GM12872 (cell line): ENCODE measurements around the gene RGS11.

Experiments
- TF ChIP-seq, protein P1 (sequence below): IDR thresholded peaks from 3 replicates; pipeline ENCODE4 v1.5.1; 2011; ENCODE audit warnings: low read depth, mild to moderate bottlenecking, low read length, moderate library complexity; ENCODE audit not compliant: insufficient read depth

Gene RGS11

GRCh38 chr16:275786-276232 is at the start of gene RGS11:
Gene RGS11 (minus strand): TSS chr16:275944. CDS start chr16:275911, 33 bp downstream.
- TF ChIP-seq, protein P1, sequence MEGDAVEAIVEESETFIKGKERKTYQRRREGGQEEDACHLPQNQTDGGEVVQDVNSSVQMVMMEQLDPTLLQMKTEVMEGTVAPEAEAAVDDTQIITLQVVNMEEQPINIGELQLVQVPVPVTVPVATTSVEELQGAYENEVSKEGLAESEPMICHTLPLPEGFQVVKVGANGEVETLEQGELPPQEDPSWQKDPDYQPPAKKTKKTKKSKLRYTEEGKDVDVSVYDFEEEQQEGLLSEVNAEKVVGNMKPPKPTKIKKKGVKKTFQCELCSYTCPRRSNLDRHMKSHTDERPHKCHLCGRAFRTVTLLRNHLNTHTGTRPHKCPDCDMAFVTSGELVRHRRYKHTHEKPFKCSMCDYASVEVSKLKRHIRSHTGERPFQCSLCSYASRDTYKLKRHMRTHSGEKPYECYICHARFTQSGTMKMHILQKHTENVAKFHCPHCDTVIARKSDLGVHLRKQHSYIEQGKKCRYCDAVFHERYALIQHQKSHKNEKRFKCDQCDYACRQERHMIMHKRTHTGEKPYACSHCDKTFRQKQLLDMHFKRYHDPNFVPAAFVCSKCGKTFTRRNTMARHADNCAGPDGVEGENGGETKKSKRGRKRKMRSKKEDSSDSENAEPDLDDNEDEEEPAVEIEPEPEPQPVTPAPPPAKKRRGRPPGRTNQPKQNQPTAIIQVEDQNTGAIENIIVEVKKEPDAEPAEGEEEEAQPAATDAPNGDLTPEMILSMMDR = no peak

DNA sequence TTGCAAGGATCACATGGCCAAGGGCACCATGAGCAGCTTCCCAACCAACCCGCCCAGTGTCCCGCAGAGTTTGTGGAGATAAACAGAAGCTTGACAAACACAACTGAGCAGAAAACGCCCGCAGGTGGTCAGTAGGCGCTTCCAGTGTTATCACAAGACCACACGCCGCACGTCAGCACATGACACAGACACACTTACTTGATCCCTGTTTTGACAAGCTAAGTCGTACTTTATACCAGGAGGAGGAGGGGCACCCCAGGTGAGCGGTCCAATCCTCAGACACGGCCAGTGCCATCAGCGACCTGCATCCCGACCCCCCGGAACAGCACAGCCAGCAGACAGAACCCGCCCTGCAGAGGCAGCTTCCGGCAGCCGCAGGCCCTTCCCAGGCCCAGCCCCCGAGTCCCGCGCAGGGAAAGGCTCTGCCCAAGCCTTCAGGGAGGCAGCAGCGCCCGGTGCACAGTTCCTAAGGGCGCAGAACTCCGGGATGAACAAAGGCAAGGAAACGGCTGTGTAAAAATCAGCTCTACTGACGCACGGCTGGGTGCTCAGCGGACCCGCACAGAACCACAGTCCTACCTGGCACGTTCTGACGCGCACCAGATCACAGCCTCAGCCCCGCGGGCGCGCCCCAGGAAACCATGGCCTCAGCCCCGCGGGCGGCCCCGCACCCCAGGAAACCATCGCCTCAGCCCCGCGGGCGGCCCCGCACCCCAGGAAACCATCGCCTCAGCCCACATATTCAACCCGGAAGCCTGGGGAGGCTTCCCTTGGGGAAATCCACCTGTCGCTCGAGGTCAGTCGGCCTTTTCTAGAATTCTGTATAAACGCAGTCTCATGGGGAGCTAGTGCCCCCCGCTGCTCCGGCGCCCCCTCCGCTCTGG is 48.9 kb upstream of the RGS11 start:
- TF ChIP-seq, protein P1 = no peak

DNA sequence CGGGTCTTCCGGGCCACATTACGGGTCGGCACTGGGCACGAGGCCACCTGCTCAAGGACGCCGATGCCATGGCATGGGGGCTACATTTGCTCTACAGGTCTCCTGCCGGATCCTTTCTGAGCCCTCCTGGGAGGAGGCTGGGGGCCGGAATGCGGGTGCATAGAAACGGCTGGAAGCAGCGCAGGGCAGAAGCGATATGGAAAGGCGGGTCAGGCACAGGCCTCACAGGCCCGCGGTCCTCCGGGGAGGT is 48.4 kb upstream of the RGS11 start:
- TF ChIP-seq, protein P1 = no peak

DNA sequence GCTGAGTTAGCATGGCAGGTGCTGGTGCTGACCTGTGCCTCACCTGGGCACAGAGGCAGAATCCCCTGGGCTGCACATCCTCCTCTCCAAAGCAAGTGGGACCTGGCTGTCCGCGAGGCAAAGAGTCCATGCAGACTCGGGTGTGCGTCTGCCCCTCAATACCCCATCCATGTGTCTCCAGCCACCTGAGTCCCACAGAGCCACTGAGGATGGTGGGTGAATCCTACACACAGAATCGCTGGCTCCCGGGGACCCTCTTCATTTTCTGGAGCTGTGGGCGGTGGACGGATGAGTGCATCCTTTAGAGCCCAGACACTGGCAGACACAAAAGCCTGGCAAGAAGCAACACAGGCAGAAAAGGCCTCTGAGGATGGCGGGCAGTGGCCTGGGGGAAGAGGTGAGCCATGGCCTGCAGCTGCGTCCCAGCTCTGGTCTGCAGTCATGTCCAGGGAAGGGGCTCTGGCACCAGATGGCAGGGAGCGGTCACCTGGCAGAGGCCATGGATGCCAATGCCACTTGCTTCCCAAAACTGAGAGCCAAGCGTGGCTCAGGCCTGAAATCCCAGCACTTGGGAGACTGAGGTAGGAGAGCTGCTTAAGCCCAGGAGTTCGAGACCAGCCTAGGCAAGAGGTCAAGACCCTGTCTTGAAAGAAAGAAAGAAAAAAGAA is 46.9 kb upstream of the RGS11 start:
- TF ChIP-seq, protein P1 = no peak

DNA sequence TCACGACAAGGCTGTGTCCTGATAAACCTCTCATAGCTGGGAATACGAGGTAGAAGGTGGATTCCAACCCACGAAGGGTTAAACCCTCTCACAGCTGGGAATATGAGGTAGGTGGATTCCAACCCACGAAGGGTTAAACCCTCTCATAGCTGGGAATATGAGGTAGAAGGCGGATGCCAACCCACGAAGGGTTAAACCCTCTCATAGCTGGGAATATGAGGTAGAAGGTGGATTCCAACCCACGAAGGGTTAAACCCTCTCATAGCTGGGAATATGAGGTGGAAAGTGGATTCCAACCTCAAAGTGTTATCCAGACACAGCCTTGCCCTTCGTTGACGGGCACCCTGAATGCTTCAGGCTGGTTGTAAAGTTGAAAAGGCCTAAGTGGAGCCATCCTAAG is 45.8 kb upstream of the RGS11 start:
- TF ChIP-seq, protein P1 = no peak

DNA sequence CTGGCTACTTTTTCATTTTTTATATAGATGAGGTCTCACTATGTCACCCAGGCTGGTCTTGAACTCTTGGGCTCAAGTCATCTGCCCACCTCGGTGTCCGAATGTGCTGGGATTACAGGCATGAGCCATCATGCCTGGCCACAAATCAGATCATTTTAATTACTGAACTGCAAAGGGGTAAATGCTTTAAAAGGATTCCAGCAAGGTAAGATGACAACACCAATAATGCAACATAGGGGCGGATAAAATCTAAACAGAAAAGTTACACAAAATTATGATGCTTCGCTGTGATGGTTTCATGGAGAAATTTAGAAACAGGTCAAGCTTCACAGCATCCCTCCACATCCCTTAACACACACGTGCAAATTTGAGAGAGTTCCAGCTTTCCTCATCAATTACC is 44.5 kb upstream of the RGS11 start:
- TF ChIP-seq, protein P1 = no peak

- TF ChIP-seq, protein P1 = peak; percentile 26; the same call in 2 of the 3 replicates
These were observed 42.9 kb upstream of the RGS11 start for GRCh38 chr16:318628-319027.
